ENCODE measurements around the gene MPND.

The MPND gene

DNA sequence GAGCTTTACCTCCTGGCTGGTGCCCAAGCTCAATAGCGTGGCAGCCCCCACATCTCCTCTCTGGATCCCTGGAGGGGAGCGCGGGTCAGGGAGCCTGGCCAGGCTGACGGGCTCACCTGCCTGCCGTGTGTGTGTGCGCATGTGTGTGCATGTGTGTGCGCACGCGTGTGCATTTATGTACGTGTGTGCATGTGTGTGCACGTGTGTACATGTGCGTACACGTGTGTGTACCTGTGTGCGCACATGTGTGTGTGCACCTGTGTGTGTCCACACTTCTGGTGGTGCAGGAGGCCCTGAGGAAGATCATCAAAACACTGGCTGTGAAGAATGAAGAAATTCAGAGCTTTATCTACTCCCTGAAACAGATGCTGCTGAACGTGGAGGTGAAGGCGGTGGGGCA is 37.7 kb upstream of the MPND start:
- no peak overlapping the region for H3K4me3 ChIP-seq (ENCODE audit: low read length)
- TF ChIP-seq, protein P1, sequence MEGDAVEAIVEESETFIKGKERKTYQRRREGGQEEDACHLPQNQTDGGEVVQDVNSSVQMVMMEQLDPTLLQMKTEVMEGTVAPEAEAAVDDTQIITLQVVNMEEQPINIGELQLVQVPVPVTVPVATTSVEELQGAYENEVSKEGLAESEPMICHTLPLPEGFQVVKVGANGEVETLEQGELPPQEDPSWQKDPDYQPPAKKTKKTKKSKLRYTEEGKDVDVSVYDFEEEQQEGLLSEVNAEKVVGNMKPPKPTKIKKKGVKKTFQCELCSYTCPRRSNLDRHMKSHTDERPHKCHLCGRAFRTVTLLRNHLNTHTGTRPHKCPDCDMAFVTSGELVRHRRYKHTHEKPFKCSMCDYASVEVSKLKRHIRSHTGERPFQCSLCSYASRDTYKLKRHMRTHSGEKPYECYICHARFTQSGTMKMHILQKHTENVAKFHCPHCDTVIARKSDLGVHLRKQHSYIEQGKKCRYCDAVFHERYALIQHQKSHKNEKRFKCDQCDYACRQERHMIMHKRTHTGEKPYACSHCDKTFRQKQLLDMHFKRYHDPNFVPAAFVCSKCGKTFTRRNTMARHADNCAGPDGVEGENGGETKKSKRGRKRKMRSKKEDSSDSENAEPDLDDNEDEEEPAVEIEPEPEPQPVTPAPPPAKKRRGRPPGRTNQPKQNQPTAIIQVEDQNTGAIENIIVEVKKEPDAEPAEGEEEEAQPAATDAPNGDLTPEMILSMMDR (IDR thresholded peaks at IDR 0.05; ENCODE audit: insufficient read depth, low read depth, low read length, missing control alignments): no peak
- no peak for DNase-seq (ENCODE audit: low read depth)

DNA sequence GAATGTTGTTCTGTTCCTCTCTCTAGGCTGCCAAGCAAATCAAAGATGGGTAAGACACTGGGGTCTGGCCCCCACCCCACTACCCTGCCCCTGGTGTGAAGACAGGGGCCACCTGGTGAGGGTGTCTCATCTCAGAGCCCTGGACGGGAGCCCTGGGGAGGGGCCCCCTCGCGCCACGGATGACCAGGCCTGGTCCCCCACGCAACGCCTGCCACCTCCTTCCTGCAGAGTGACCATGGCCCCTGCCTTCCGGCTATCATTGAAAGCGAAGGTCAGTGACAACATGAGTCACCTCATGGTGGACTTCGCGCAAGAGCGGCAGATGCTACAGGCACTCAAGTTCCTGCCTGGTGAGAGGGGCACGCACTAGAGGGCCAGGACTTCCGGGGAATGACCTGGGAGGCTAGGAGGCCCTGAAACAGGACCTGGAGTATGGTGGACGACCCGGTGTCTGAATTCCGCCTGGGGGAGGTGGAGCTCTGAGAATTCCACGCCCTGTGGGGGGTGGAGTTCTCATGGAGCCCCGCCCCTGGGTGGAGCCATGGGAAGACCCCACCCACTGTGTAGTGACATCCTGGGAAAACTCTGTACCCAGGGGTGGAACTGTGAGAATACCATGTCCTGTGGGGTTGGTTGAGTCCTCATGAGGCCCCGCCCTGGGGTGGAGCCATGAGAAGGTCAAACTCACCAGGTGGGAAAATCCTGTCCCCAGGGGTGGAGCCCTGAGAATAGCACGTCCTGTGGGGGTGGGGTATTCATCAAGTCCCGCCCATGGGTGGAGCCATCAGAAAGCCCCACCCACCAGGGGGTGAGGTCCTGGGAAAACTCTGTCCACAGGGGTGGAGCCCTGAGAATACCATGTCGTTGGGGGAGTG is 32.9 kb upstream of the MPND start:
- TF ChIP-seq, protein P1 (IDR thresholded peaks at IDR 0.05; ENCODE audit: insufficient read depth, low read depth, low read length, missing control alignments): no peak
- DNase-seq (ENCODE audit: low read depth): peak; percentile 20
- H3K4me3 ChIP-seq (ENCODE audit: low read length): no peak overlapping the region

DNA sequence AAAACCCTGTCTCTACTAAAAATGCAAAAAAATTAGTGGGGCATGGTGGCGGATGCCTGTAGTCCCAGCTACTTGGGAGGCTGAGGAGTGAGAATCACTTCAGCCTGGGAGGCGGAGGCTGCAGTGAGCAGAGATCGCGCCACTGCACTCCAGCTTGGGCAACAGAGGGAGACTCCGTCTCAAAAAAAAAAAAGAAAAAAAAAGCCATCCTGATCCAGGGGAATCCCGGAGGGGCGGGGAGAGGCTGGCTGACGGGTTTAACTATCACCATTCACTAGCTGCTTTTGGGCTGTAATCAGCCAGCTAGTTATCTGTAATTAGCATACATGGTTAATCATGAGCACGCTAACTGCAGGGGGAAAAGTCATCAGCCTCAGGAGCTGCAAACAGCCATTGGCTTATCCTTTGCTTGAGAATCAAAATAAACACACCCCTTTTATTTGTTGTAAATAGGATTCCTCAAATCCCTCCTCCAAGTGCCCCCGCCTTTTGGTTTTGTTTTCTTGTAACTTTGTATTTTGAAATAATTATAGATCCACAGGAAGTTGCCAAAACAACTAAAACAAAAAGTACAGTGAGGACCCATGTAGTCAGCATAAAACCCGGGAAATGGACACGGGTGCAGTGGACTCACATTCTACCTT is 29.4 kb upstream of the MPND start:
- H3K4me3 ChIP-seq (ENCODE audit: low read length): no peak overlapping the region
- DNase-seq (ENCODE audit: low read depth): peak; percentile 25
- TF ChIP-seq, protein P1 (IDR thresholded peaks at IDR 0.05; ENCODE audit: insufficient read depth, low read depth, low read length, missing control alignments): no peak

DNA sequence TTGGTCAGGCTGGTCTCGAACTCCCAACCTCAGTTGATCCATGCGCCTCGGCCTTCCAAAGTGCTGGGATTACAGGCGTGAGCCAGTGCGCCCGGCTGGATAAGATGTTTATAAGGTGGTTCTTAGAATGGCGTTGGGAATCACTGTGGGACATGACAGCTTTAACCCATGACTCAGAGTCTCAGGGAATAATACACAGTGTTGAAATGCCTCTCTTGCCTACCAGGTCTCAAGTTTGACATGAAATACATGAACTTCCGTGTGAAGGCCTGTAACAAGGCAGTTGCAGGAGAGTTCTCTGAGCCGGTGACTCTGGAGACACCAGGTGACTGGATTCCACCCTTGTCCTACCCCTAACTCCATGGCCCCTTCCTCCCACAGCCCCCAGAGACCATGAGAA is 26.4 kb upstream of the MPND start:
- H3K4me3 ChIP-seq (ENCODE audit: low read length): no peak overlapping the region
- peak; percentile 31 for DNase-seq (ENCODE audit: low read depth)
- TF ChIP-seq, protein P1 (IDR thresholded peaks at IDR 0.05; ENCODE audit: insufficient read depth, low read depth, low read length, missing control alignments): no peak

DNA sequence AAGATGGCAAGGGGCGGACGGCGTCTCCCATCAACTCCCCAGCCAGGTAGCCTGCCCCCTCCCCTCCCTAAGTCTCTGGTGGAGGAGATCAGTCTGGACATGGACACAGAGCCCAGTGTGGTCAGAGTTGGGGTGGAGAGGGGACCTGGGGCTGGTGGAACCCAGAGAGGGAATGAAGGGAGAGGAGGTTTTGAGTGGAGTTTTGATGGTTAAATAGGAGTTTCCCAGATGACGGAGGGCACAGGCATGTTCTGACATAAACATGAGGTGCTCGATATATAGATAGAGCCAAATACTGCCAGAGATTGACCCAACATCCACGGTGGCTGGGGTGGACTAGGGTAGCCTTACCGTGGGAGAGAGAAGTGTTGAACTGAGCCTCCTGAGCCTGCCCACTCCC is 24.9 kb upstream of the MPND start:
- no peak for DNase-seq (ENCODE audit: low read depth)
- no peak overlapping the region for H3K4me3 ChIP-seq (ENCODE audit: low read length)
- TF ChIP-seq, protein P1 (IDR thresholded peaks at IDR 0.05; ENCODE audit: insufficient read depth, low read depth, low read length, missing control alignments): no peak

DNA sequence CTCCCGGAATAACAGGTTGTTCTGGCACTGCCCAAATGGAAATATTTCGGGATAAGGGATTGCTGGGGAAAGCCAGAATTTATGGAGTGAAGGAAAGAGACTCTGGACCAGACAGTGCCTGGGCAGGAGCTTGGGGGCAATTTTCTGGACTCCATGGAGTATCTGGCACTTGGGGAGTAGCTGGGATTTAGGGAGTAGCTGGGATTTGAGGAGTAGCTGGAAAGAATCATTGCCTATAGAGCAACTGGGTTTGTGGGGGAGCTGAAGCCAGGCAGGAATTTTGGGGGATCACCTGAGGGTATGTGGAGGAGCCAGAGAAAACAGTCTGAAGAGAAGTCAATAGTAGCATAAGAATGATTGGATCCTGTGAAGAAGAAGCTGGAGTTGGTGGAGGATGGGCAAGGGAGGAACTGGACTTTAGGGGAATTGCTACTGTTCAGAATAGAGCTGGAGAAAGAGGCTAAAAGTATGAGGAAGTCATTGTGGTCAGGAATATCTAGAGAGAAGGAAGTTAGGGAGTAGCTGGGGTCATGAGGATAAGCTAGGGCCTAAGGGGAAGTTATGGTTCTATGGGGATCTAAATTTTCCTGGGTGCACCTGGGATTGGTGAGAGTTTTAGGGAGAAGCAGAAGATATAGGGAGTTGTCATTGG is 24.2 kb upstream of the MPND start:
- DNase-seq (ENCODE audit: low read depth): no peak
- no peak overlapping the region for H3K4me3 ChIP-seq (ENCODE audit: low read length)
- TF ChIP-seq, protein P1 (IDR thresholded peaks at IDR 0.05; ENCODE audit: insufficient read depth, low read depth, low read length, missing control alignments): no peak
